ENCODE measurements around the gene PIK3R5. TPM values are rescaled to one million over a fixed set of nuclear protein-coding genes. Genes with fewer than 3 reads are reported as not detected.

Gene PIK3R5
- total and polyA plus RNA-seq, 9 donors = 0.93 to 2.0 (median 1.3) TPM

GRCh38 chr17:8871081-8871581, 94.4 kb downstream of the PIK3R5 start:
- 87% methylated on average over 7 of the region's 13 CpGs for WGBS (ENCODE audit: insufficient coverage)
- H3K27me3 ChIP-seq (ENCODE audit: control insufficient read depth, insufficient read depth, low read length) = peaks cover 11% of the 10 kb centered on the region

GRCh38 chr17:8870406-8871040, 95.0 kb downstream of the PIK3R5 start:
- Histone ChIP-seq H3K27me3 (ENCODE audit: control insufficient read depth, insufficient read depth, low read length) (peaks cover 11% of the 10 kb centered on the region), H3K4me3 (ENCODE audit: low read length) (no peak overlapping the region), H3K4me1 (ENCODE audit: control insufficient read depth, insufficient read depth, low read length) (peaks cover 25% of the 10 kb centered on the region), H3K9me3 (replicated peaks; ENCODE audit: control insufficient read depth, low read depth, low read length) (no peaks in the 10 kb centered on the region), H3K27ac (ENCODE audit: low read length) (no peak overlapping the region), H3K36me3 (ENCODE audit: control insufficient read depth, insufficient read depth, low read length) (no peaks in the 10 kb centered on the region)
- no peak for DNase-seq
- 73% methylated on average over 9 of the region's 13 CpGs for WGBS (ENCODE audit: insufficient coverage)

More at GRCh38 chr17:8871081-8871581, 94.4 kb downstream of the PIK3R5 start:
- no peaks in the 10 kb centered on the region for H3K9me3 ChIP-seq (replicated peaks; ENCODE audit: control insufficient read depth, low read depth, low read length)
- no peak overlapping the region for H3K4me3 ChIP-seq (ENCODE audit: low read length)
- no peaks in the 10 kb centered on the region for H3K36me3 ChIP-seq (ENCODE audit: control insufficient read depth, insufficient read depth, low read length)
- H3K27ac ChIP-seq (ENCODE audit: low read length) = no peak overlapping the region
- peaks cover 25% of the 10 kb centered on the region for H3K4me1 ChIP-seq (ENCODE audit: control insufficient read depth, insufficient read depth, low read length)
- no peak for DNase-seq

- no peaks in the 10 kb centered on the region for H3K9me3 ChIP-seq (replicated peaks; ENCODE audit: control insufficient read depth, low read depth, low read length)
Observed at GRCh38 chr17:8869114-8869815, 96.2 kb downstream of the PIK3R5 start.

GRCh38 chr17:8868529-8868951, 97.0 kb downstream of the PIK3R5 start:
- peaks cover 19% of the 10 kb centered on the region for H3K4me1 ChIP-seq (ENCODE audit: control insufficient read depth, insufficient read depth, low read length)
- no peak overlapping the region for H3K27ac ChIP-seq (ENCODE audit: low read length)
- H3K4me3 ChIP-seq (ENCODE audit: low read length) = no peak overlapping the region

More at GRCh38 chr17:8869114-8869815, 96.2 kb downstream of the PIK3R5 start:
- H3K27me3 ChIP-seq (ENCODE audit: control insufficient read depth, insufficient read depth, low read length) = peaks cover 10% of the 10 kb centered on the region
- no peak overlapping the region for H3K4me3 ChIP-seq (ENCODE audit: low read length)
- peak; percentile 21 for DNase-seq
- peaks cover 25% of the 10 kb centered on the region for H3K4me1 ChIP-seq (ENCODE audit: control insufficient read depth, insufficient read depth, low read length)
- WGBS (ENCODE audit: insufficient coverage) = 67% methylated on average over 8 of the region's 11 CpGs
- no peak overlapping the region for H3K27ac ChIP-seq (ENCODE audit: low read length)
- H3K36me3 ChIP-seq (ENCODE audit: control insufficient read depth, insufficient read depth, low read length) = no peaks in the 10 kb centered on the region

GRCh38 chr17:8868092-8868491, 97.4 kb downstream of the PIK3R5 start:
- Histone ChIP-seq H3K4me3 (ENCODE audit: low read length) (no peak overlapping the region), H3K27me3 (ENCODE audit: control insufficient read depth, insufficient read depth, low read length) (peaks cover 3% of the 10 kb centered on the region), H3K9me3 (replicated peaks; ENCODE audit: control insufficient read depth, low read depth, low read length) (no peaks in the 10 kb centered on the region), H3K4me1 (ENCODE audit: control insufficient read depth, insufficient read depth, low read length) (peaks cover 15% of the 10 kb centered on the region), H3K36me3 (ENCODE audit: control insufficient read depth, insufficient read depth, low read length) (no peaks in the 10 kb centered on the region), H3K27ac (ENCODE audit: low read length) (no peak overlapping the region)
- DNase-seq = no peak
- 100% methylated on average over 1 of the region's 1 CpG for WGBS (ENCODE audit: insufficient coverage)

More at GRCh38 chr17:8868529-8868951, 97.0 kb downstream of the PIK3R5 start:
- H3K36me3 ChIP-seq (ENCODE audit: control insufficient read depth, insufficient read depth, low read length) = no peaks in the 10 kb centered on the region
- DNase-seq = no peak
- peaks cover 4% of the 10 kb centered on the region for H3K27me3 ChIP-seq (ENCODE audit: control insufficient read depth, insufficient read depth, low read length)
- 79% methylated on average over 2 of the region's 4 CpGs for WGBS (ENCODE audit: insufficient coverage)
- no peaks in the 10 kb centered on the region for H3K9me3 ChIP-seq (replicated peaks; ENCODE audit: control insufficient read depth, low read depth, low read length)

- peaks cover 10% of the 10 kb centered on the region for H3K4me1 ChIP-seq (ENCODE audit: control insufficient read depth, insufficient read depth, low read length)
- no peak for DNase-seq
- H3K27me3 ChIP-seq (ENCODE audit: control insufficient read depth, insufficient read depth, low read length) = peaks cover 3% of the 10 kb centered on the region
- WGBS (ENCODE audit: insufficient coverage) = 49% methylated on average over 9 of the region's 12 CpGs
- no peak within 1 kb of the TSS for H3K27ac ChIP-seq (ENCODE audit: low read length)
- peak within 1 kb of the TSS; percentile 31 for H3K4me3 ChIP-seq (ENCODE audit: low read length)
- H3K36me3 ChIP-seq (ENCODE audit: control insufficient read depth, insufficient read depth, low read length) = no peaks in the 10 kb centered on the region
- no peaks in the 10 kb centered on the region for H3K9me3 ChIP-seq (replicated peaks; ENCODE audit: control insufficient read depth, low read depth, low read length)
Observed at GRCh38 chr17:8867361-8867981, 98.0 kb downstream of the PIK3R5 start, which contains the start of gene PIK3R6. PIK3R6 (minus strand) TSS chr17:8867674; CDS start chr17:8849794, 17,880 bp downstream.

GRCh38 chr17:8865811-8866210, 99.7 kb downstream of the PIK3R5 start:
- WGBS (ENCODE audit: insufficient coverage) = 99% methylated on average over 6 of the region's 7 CpGs
- H3K4me3 ChIP-seq (ENCODE audit: low read length) = no peak overlapping the region

GRCh38 chr17:8865385-8865784, 100.1 kb downstream of the PIK3R5 start:
- no peak for DNase-seq
- Histone ChIP-seq H3K27ac (ENCODE audit: low read length) (peak overlapping the region; percentile 7), H3K9me3 (replicated peaks; ENCODE audit: control insufficient read depth, low read depth, low read length) (no peaks in the 10 kb centered on the region), H3K27me3 (ENCODE audit: control insufficient read depth, insufficient read depth, low read length) (no peaks in the 10 kb centered on the region), H3K4me1 (ENCODE audit: control insufficient read depth, insufficient read depth, low read length) (peaks cover 10% of the 10 kb centered on the region), H3K36me3 (ENCODE audit: control insufficient read depth, insufficient read depth, low read length) (no peaks in the 10 kb centered on the region), H3K4me3 (ENCODE audit: low read length) (no peak overlapping the region)
- WGBS (ENCODE audit: insufficient coverage) = 33% methylated on average over 1 of the region's 6 CpGs

More at GRCh38 chr17:8865811-8866210, 99.7 kb downstream of the PIK3R5 start:
- Histone ChIP-seq H3K27ac (ENCODE audit: low read length) (no peak overlapping the region), H3K27me3 (ENCODE audit: control insufficient read depth, insufficient read depth, low read length) (no peaks in the 10 kb centered on the region), H3K36me3 (ENCODE audit: control insufficient read depth, insufficient read depth, low read length) (no peaks in the 10 kb centered on the region), H3K4me1 (ENCODE audit: control insufficient read depth, insufficient read depth, low read length) (peaks cover 10% of the 10 kb centered on the region), H3K9me3 (replicated peaks; ENCODE audit: control insufficient read depth, low read depth, low read length) (no peaks in the 10 kb centered on the region)
- DNase-seq = no peak

GRCh38 chr17:8862213-8863056, 103.1 kb downstream of the PIK3R5 start:
- no peak for DNase-seq
- no peaks in the 10 kb centered on the region for H3K9me3 ChIP-seq (replicated peaks; ENCODE audit: control insufficient read depth, low read depth, low read length)
- 71% methylated on average over 9 of the region's 9 CpGs for WGBS (ENCODE audit: insufficient coverage)
- H3K36me3 ChIP-seq (ENCODE audit: control insufficient read depth, insufficient read depth, low read length) = no peaks in the 10 kb centered on the region
- H3K27me3 ChIP-seq (ENCODE audit: control insufficient read depth, insufficient read depth, low read length) = no peaks in the 10 kb centered on the region
- H3K27ac ChIP-seq (ENCODE audit: low read length) = no peak overlapping the region
- no peak overlapping the region for H3K4me3 ChIP-seq (ENCODE audit: low read length)
- H3K4me1 ChIP-seq (ENCODE audit: control insufficient read depth, insufficient read depth, low read length) = peaks cover 6% of the 10 kb centered on the region
